SK-N-SH treated with all-trans-retinoic acid at 6 μM for 48 hours (cell line): ENCODE data around the gene VASH1.

Experiments used
- ATAC-seq: fragments of 200-7000 bp; cut with Tn5 transposase; 3 replicates; pipeline ENCODE4 v1.9.1; 2020; ENCODE audit warnings: mild to moderate bottlenecking, moderate library complexity
- ARNTL ChIP-seq: fragments of 450-650 bp; formaldehyde crosslinking; IDR thresholded peaks from 2 replicates; pipeline ENCODE4 v1.5.0; 2020; ENCODE audit warnings: low read depth, mild to moderate bottlenecking, moderate library complexity, borderline replicate concordance
- BACH2 ChIP-seq: fragments of 250-450 bp; sonication (Bioruptor Pico); IDR thresholded peaks from 2 replicates; pipeline ENCODE4 v1.9.0; 2021; ENCODE audit warnings: mild to moderate bottlenecking, borderline replicate concordance
- CSRNP3 ChIP-seq: fragments of 250-450 bp; sonication (Bioruptor Pico); IDR thresholded peaks from 2 replicates; pipeline ENCODE4 v1.5.1; 2021; ENCODE audit warnings: mild to moderate bottlenecking, moderate library complexity
- ESRRG ChIP-seq: fragments of 250-450 bp; sonication (Bioruptor Pico); IDR thresholded peaks from 2 replicates; pipeline ENCODE4 v1.6.1; 2021; ENCODE audit warnings: mild to moderate bottlenecking
- GLIS3 ChIP-seq: fragments of 250-450 bp; sonication (Bioruptor Pico); IDR thresholded peaks from 2 replicates; pipeline ENCODE4 v1.5.0; 2020; ENCODE audit warnings: mild to moderate bottlenecking, moderate library complexity
- ISL1 ChIP-seq: fragments of 250-450 bp; sonication (Bioruptor Pico); IDR thresholded peaks from 2 replicates; pipeline ENCODE4 v2.1.2; 2022; ENCODE audit warnings: mild to moderate bottlenecking, moderate library complexity
- PPARA ChIP-seq: fragments of 250-450 bp; sonication (Bioruptor Pico); IDR thresholded peaks from 2 replicates; pipeline ENCODE4 v1.5.0; 2020; ENCODE audit warnings: mild to moderate bottlenecking, borderline replicate concordance
- RARB ChIP-seq: fragments of 250-450 bp; sonication (Bioruptor Pico); IDR thresholded peaks from 2 replicates; pipeline ENCODE4 v1.8.0; 2021; ENCODE audit warnings: mild to moderate bottlenecking, moderate library complexity
- TCF4 ChIP-seq: fragments of 250-450 bp; sonication (Bioruptor Pico); IDR thresholded peaks from 2 replicates; pipeline ENCODE4 v1.8.0; 2021; ENCODE audit warnings: mild to moderate bottlenecking, moderate library complexity, borderline replicate concordance
- TOX ChIP-seq: fragments of 250-450 bp; sonication (Bioruptor Pico); IDR thresholded peaks from 2 replicates; pipeline ENCODE4 v1.8.0; 2021; ENCODE audit warnings: mild to moderate bottlenecking, moderate library complexity, borderline replicate concordance
- ZC3H10 ChIP-seq: fragments of 250-450 bp; sonication (Bioruptor Pico); IDR thresholded peaks from 2 replicates; pipeline ENCODE4 v1.5.1; 2021; ENCODE audit warnings: mild to moderate bottlenecking, moderate library complexity
- ZFP3 ChIP-seq: fragments of 250-450 bp; sonication (Bioruptor Pico); IDR thresholded peaks from 2 replicates; pipeline ENCODE4 v1.5.0; 2020; ENCODE audit warnings: mild to moderate bottlenecking, moderate library complexity
- ZFP30 ChIP-seq: fragments of 450-650 bp; formaldehyde crosslinking; IDR thresholded peaks from 2 replicates; pipeline ENCODE4 v1.5.0; 2022; ENCODE audit warnings: mild to moderate bottlenecking, moderate library complexity
- ZNF70 ChIP-seq: fragments of 450-650 bp; formaldehyde crosslinking; IDR thresholded peaks from 2 replicates; pipeline ENCODE4 v1.5.0; 2020; ENCODE audit warnings: mild to moderate bottlenecking, moderate library complexity
- ZNF8 ChIP-seq: fragments of 450-650 bp; formaldehyde crosslinking; IDR thresholded peaks from 2 replicates; pipeline ENCODE4 v1.5.0; 2020; ENCODE audit warnings: mild to moderate bottlenecking, moderate library complexity
- TF ChIP-seq, protein P1 (sequence below): fragments of 250-450 bp; sonication (Bioruptor Pico); IDR thresholded peaks from 2 replicates; pipeline ENCODE4 v1.5.1; 2020; ENCODE audit warnings: low read depth, mild to moderate bottlenecking, moderate library complexity
- TF ChIP-seq, protein P2 (sequence below): fragments of 250-450 bp; sonication (Bioruptor Pico); IDR thresholded peaks from 2 replicates; pipeline ENCODE4 v1.5.0; 2020; ENCODE audit warnings: mild to moderate bottlenecking, moderate library complexity

VASH1 gene

DNA sequence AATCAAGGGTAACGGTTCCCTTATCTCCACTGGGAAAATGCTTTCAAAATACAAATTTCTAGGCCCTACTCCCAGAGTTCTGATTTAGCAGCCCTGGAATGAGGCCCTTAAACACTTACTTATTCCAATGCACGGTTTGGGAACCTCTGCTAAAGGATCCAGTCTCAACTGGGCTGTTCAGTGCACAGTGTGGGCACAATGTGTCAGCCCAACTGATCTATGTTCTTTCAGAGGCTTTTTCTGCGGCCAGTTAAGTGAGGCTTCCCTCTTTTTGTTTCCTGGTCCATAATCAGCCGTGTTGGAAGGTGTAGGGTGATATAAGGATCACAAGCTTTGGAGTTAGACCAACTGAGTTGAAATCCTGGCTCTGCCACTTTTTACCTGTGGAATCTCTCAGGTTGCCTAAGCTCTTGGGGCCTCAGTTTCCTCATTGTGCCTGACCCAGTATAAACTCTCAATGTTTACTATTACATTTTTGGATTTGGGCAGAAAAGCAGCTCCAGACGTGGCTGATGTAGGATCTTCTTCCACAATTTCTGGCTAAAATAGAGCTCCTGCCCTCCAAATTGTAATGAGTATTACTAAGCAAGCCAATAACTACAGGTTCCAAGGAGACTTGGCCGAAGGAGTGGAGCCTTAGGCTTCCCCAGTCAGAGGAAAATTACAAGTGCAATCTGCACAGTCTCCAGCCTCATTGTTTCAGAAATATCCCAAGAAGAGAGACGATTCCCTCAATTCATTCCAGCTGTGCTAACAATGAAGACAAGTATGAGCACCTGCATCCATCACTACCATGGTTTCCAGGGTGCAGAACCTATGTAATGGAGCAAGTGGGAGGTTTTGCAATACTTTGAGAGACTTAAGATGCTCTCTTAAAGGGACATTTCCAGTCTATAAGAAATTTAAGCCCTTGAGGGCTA, 53.7 kb downstream of the VASH1 start:
- TF ChIP-seq, protein P1, sequence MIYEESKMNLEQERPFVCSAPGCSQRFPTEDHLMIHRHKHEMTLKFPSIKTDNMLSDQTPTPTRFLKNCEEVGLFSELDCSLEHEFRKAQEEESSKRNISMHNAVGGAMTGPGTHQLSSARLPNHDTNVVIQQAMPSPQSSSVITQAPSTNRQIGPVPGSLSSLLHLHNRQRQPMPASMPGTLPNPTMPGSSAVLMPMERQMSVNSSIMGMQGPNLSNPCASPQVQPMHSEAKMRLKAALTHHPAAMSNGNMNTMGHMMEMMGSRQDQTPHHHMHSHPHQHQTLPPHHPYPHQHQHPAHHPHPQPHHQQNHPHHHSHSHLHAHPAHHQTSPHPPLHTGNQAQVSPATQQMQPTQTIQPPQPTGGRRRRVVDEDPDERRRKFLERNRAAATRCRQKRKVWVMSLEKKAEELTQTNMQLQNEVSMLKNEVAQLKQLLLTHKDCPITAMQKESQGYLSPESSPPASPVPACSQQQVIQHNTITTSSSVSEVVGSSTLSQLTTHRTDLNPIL (CRISPR knock-in tag) = no peak
- TF ChIP-seq BACH2 (CRISPR knock-in tag) (no peak), TCF4 (CRISPR knock-in tag) (no peak), PPARA (CRISPR knock-in tag) (no peak), ZNF70 (no peak), ZC3H10 (no peak)
- TF ChIP-seq, protein P2, sequence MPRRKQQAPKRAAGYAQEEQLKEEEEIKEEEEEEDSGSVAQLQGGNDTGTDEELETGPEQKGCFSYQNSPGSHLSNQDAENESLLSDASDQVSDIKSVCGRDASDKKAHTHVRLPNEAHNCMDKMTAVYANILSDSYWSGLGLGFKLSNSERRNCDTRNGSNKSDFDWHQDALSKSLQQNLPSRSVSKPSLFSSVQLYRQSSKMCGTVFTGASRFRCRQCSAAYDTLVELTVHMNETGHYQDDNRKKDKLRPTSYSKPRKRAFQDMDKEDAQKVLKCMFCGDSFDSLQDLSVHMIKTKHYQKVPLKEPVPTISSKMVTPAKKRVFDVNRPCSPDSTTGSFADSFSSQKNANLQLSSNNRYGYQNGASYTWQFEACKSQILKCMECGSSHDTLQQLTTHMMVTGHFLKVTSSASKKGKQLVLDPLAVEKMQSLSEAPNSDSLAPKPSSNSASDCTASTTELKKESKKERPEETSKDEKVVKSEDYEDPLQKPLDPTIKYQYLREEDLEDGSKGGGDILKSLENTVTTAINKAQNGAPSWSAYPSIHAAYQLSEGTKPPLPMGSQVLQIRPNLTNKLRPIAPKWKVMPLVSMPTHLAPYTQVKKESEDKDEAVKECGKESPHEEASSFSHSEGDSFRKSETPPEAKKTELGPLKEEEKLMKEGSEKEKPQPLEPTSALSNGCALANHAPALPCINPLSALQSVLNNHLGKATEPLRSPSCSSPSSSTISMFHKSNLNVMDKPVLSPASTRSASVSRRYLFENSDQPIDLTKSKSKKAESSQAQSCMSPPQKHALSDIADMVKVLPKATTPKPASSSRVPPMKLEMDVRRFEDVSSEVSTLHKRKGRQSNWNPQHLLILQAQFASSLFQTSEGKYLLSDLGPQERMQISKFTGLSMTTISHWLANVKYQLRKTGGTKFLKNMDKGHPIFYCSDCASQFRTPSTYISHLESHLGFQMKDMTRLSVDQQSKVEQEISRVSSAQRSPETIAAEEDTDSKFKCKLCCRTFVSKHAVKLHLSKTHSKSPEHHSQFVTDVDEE = no peak
- ATAC-seq = no peak

- ATAC-seq = no peak
- no peak for TF ChIP-seq ZFP30 (CRISPR knock-in tag)
These were observed 59.4 kb downstream of the VASH1 start for GRCh38 chr14:76820700-76821099.

- no peak for ATAC-seq
- TF ChIP-seq GLIS3 (CRISPR knock-in tag) (no peak), PPARA (CRISPR knock-in tag) (no peak), TOX (CRISPR knock-in tag) (no peak), ESRRG (CRISPR knock-in tag) (no peak), RARB (CRISPR knock-in tag) (no peak), ARNTL (no peak), ISL1 (CRISPR knock-in tag) (no peak), ZFP3 (no peak), ZNF8 (CRISPR knock-in tag) (no peak), CSRNP3 (no peak)
- TF ChIP-seq, protein P2 = no peak
- TF ChIP-seq, protein P1 (CRISPR knock-in tag) = no peak
- TF ChIP-seq, all 23 proteins: peak for 0
These were observed 64.9 kb downstream of the VASH1 start, which contains the start of gene LRRC74A for GRCh38 chr14:76826122-76826521. Gene LRRC74A (plus strand): TSS chr14:76826408. CDS start chr14:76826698, 290 bp downstream.
